ENCODE data around the gene STPG1.
"Not testable (repeated sequence)": the region's sequence is repeated elsewhere in the genome, so short reads cannot be mapped to it uniquely, and the experiment has no call there.

The STPG1 gene

DNA sequence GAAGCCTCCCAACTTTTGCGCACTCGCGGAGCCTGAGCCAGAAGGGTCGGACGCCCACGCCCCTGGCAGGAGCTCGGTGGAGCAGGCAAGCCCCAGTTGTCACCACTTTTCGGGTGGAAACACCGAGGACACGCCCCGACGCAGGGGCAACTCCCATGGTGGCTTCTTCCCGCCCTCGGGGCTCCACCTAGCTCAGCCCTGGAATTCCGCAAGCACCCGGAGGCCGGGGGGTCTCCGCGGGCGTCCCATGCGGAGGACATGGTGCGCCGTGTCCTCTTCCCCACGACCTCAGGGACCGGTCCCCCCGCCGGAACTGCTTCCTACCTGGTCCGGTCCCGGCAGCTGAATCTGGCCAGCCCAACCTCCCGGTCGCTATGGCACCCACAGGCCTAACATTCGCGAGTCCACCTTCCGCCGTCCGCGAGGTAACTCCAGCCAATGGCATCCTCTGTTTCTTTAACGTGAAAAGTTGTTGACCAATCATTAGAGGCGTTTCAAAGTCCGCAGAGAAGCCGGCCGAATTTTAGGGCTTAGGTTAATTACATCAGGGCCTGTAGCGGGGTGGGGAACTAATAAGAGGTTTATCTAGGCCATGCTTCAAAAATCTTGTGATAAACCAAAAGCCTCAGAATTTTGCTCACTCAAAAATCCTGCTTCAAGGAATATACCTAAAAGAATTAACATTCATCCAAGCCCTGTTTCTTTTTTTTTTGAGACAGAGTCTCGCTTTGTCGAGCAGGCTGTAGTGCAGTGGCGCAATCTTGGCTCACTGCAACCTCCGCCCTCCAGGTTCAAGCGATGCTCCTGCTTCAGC, at the start of gene STPG1:
TSS of gene STPG1 (minus strand) at position 433 of the 814 bp plus-strand sequence. CDS start 12,394 bp downstream, outside the sequence.
- Histone ChIP-seq H3K9me3 (ENCODE audit: control insufficient read depth in 5 of 5, low read length in 5 of 5) (no peaks in the 10 kb centered on the region), H3K9ac (ENCODE audit: low read length in 5 of 5) (peak within 1 kb of the TSS; percentile 56 to 94 (median 86)), H3K4me1 (ENCODE audit: control insufficient read depth in 5 of 5, insufficient read depth in 5 of 5, low read length in 5 of 5) (peaks cover 4 to 35% (median 32%) of the 10 kb centered on the region in 5 donors), H3K27me3 (ENCODE audit: control insufficient read depth in 5 of 5, insufficient read depth in 4 of 5, low read length in 5 of 5) (no peaks in the 10 kb centered on the region), H3K4me3 (ENCODE audit: low read depth in 1 of 5, low read length in 5 of 5) (peak within 1 kb of the TSS; percentile 73 to 87 (median 82)), H3K36me3 (ENCODE audit: control insufficient read depth in 5 of 5, insufficient read depth in 5 of 5, low read length in 5 of 5) (no peaks in the 10 kb centered on the region), H3K27ac (ENCODE audit: low read depth, low read length) (peak within 1 kb of the TSS; percentile 60)

GRCh38 chr1:24462128-24462527, 48.5 kb upstream of the STPG1 start:
- not testable (repeated sequence) for H3K9me3 ChIP-seq (ENCODE audit: control insufficient read depth in 5 of 5, low read length in 5 of 5); H3K27ac ChIP-seq (ENCODE audit: low read depth, low read length); H3K4me1 ChIP-seq (ENCODE audit: control insufficient read depth in 5 of 5, insufficient read depth in 5 of 5, low read length in 5 of 5); H3K9ac ChIP-seq (ENCODE audit: low read length in 5 of 5); H3K27me3 ChIP-seq (ENCODE audit: control insufficient read depth in 5 of 5, insufficient read depth in 4 of 5, low read length in 5 of 5); H3K4me3 ChIP-seq (ENCODE audit: low read depth in 1 of 5, low read length in 5 of 5)
- peaks cover 3 to 39% (median 31%) of the 10 kb centered on the region in 5 donors for H3K36me3 ChIP-seq (ENCODE audit: control insufficient read depth in 5 of 5, insufficient read depth in 5 of 5, low read length in 5 of 5)

GRCh38 chr1:24459551-24460266, 46.1 kb upstream of the STPG1 start:
- H3K36me3 ChIP-seq (ENCODE audit: control insufficient read depth in 5 of 5, insufficient read depth in 5 of 5, low read length in 5 of 5) = peaks cover 3 to 45% (median 25%) of the 10 kb centered on the region in 5 donors
- H3K27me3 ChIP-seq (ENCODE audit: control insufficient read depth in 5 of 5, insufficient read depth in 4 of 5, low read length in 5 of 5) = no peaks in the 10 kb centered on the region
- H3K27ac ChIP-seq (ENCODE audit: low read depth, low read length) = no peak overlapping the region
- no peaks in the 10 kb centered on the region for H3K9me3 ChIP-seq (ENCODE audit: control insufficient read depth in 5 of 5, low read length in 5 of 5)
- H3K9ac ChIP-seq (ENCODE audit: low read length in 5 of 5) = no peak overlapping the region
- no peaks in the 10 kb centered on the region for H3K4me1 ChIP-seq (ENCODE audit: control insufficient read depth in 5 of 5, insufficient read depth in 5 of 5, low read length in 5 of 5)
- H3K4me3 ChIP-seq (ENCODE audit: low read depth in 1 of 5, low read length in 5 of 5) = no peak overlapping the region

DNA sequence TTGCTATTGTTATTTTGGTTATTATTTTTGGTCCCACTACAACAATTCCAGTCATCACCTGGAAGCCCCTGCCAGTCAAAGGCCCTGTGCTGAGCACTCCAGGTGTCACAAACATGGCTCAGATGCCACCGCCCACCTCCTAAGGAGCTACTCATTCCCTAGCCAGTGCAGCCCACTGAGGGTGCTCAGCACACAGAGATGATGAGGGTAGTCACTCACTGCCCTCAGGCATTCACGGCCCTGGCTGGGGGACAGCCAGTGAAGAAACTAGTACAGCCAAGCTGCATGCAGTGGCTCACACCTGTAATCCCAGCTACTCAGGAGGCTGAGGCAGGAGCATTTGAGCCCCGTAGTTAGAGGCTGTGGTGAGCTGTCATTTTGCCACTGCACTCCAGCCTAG, 44.3 kb upstream of the STPG1 start:
- Histone ChIP-seq H3K4me3 (ENCODE audit: low read depth in 1 of 5, low read length in 5 of 5) (no peak overlapping the region), H3K9ac (ENCODE audit: low read length in 5 of 5) (no peak overlapping the region), H3K27me3 (ENCODE audit: control insufficient read depth in 5 of 5, insufficient read depth in 4 of 5, low read length in 5 of 5) (no peaks in the 10 kb centered on the region), H3K4me1 (ENCODE audit: control insufficient read depth in 5 of 5, insufficient read depth in 5 of 5, low read length in 5 of 5) (no peaks in the 10 kb centered on the region), H3K36me3 (ENCODE audit: control insufficient read depth in 5 of 5, insufficient read depth in 5 of 5, low read length in 5 of 5) (peaks cover 3 to 51% (median 33%) of the 10 kb centered on the region in 5 donors), H3K9me3 (ENCODE audit: control insufficient read depth in 5 of 5, low read length in 5 of 5) (no peaks in the 10 kb centered on the region), H3K27ac (ENCODE audit: low read depth, low read length) (no peak overlapping the region)

GRCh38 chr1:24455272-24455671, 41.7 kb upstream of the STPG1 start:
- Histone ChIP-seq H3K27ac (ENCODE audit: low read depth, low read length) (no peak overlapping the region), H3K9me3 (ENCODE audit: control insufficient read depth in 5 of 5, low read length in 5 of 5) (no peaks in the 10 kb centered on the region), H3K27me3 (ENCODE audit: control insufficient read depth in 5 of 5, insufficient read depth in 4 of 5, low read length in 5 of 5) (no peaks in the 10 kb centered on the region), H3K9ac (ENCODE audit: low read length in 5 of 5) (no peak overlapping the region), H3K4me3 (ENCODE audit: low read depth in 1 of 5, low read length in 5 of 5) (no peak overlapping the region), H3K4me1 (ENCODE audit: control insufficient read depth in 5 of 5, insufficient read depth in 5 of 5, low read length in 5 of 5) (no peaks in the 10 kb centered on the region), H3K36me3 (ENCODE audit: control insufficient read depth in 5 of 5, insufficient read depth in 5 of 5, low read length in 5 of 5) (peaks cover 0 to 64% (median 33%) of the 10 kb centered on the region in 5 donors)

GRCh38 chr1:24454673-24455072, 41.1 kb upstream of the STPG1 start:
- no peak overlapping the region for H3K4me3 ChIP-seq (ENCODE audit: low read depth in 1 of 5, low read length in 5 of 5)
- H3K27me3 ChIP-seq (ENCODE audit: control insufficient read depth in 5 of 5, insufficient read depth in 4 of 5, low read length in 5 of 5) = no peaks in the 10 kb centered on the region
- peaks cover 0 to 60% (median 36%) of the 10 kb centered on the region in 5 donors for H3K36me3 ChIP-seq (ENCODE audit: control insufficient read depth in 5 of 5, insufficient read depth in 5 of 5, low read length in 5 of 5)
- H3K9me3 ChIP-seq (ENCODE audit: control insufficient read depth in 5 of 5, low read length in 5 of 5) = no peaks in the 10 kb centered on the region
- no peak overlapping the region for H3K9ac ChIP-seq (ENCODE audit: low read length in 5 of 5)
- H3K27ac ChIP-seq (ENCODE audit: low read depth, low read length) = no peak overlapping the region
- no peaks in the 10 kb centered on the region for H3K4me1 ChIP-seq (ENCODE audit: control insufficient read depth in 5 of 5, insufficient read depth in 5 of 5, low read length in 5 of 5)

DNA sequence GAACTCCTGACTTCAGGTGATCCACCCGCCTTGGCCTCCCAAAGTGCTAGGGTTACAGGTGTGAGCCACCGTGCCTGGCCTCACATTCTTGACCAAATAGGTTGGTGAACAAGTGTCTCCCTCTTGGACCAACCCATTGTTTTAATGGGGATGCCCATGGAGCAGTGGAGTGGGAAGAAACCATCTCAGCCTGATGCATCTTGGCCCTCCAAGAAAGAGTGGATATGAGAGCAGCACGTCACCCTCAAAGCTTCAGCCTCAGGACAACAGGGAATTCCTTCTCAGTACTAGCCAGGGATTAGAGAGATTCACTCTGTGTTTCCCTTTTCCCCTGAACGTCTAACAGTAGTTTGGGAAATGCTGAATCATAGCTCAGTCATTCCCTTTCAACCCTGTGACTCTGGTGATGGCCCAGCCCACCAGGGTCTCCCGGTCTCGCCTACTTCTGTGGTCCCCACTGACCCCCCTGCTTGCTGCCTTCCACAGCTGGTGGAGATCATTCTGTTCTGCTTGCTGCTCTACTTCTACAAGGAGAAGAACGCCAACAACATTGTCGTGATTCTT, 39.4 kb upstream of the STPG1 start:
- peaks cover 0 to 54% (median 28%) of the 10 kb centered on the region in 5 donors for H3K36me3 ChIP-seq (ENCODE audit: control insufficient read depth in 5 of 5, insufficient read depth in 5 of 5, low read length in 5 of 5)
- H3K9me3 ChIP-seq (ENCODE audit: control insufficient read depth in 5 of 5, low read length in 5 of 5) = no peaks in the 10 kb centered on the region
- no peaks in the 10 kb centered on the region for H3K4me1 ChIP-seq (ENCODE audit: control insufficient read depth in 5 of 5, insufficient read depth in 5 of 5, low read length in 5 of 5)
- no peak overlapping the region for H3K27ac ChIP-seq (ENCODE audit: low read depth, low read length)
- no peaks in the 10 kb centered on the region for H3K27me3 ChIP-seq (ENCODE audit: control insufficient read depth in 5 of 5, insufficient read depth in 4 of 5, low read length in 5 of 5)
- no peak overlapping the region for H3K9ac ChIP-seq (ENCODE audit: low read length in 5 of 5)
- no peak overlapping the region for H3K4me3 ChIP-seq (ENCODE audit: low read depth in 1 of 5, low read length in 5 of 5)

GRCh38 chr1:24451746-24452145, 38.2 kb upstream of the STPG1 start:
- Histone ChIP-seq H3K27me3 (ENCODE audit: control insufficient read depth in 5 of 5, insufficient read depth in 4 of 5, low read length in 5 of 5) (no peaks in the 10 kb centered on the region), H3K27ac (ENCODE audit: low read depth, low read length) (no peak overlapping the region), H3K4me1 (ENCODE audit: control insufficient read depth in 5 of 5, insufficient read depth in 5 of 5, low read length in 5 of 5) (no peaks in the 10 kb centered on the region), H3K4me3 (ENCODE audit: low read depth in 1 of 5, low read length in 5 of 5) (no peak overlapping the region), H3K9ac (ENCODE audit: low read length in 5 of 5) (no peak overlapping the region), H3K36me3 (ENCODE audit: control insufficient read depth in 5 of 5, insufficient read depth in 5 of 5, low read length in 5 of 5) (peaks cover 0 to 46% (median 17%) of the 10 kb centered on the region in 5 donors), H3K9me3 (ENCODE audit: control insufficient read depth in 5 of 5, low read length in 5 of 5) (no peaks in the 10 kb centered on the region)

GRCh38 chr1:24450857-24451397, 37.3 kb upstream of the STPG1 start:
- Histone ChIP-seq H3K9me3 (ENCODE audit: control insufficient read depth in 5 of 5, low read length in 5 of 5) (no peaks in the 10 kb centered on the region), H3K36me3 (ENCODE audit: control insufficient read depth in 5 of 5, insufficient read depth in 5 of 5, low read length in 5 of 5) (peaks cover 0 to 42% (median 17%) of the 10 kb centered on the region in 5 donors), H3K27me3 (ENCODE audit: control insufficient read depth in 5 of 5, insufficient read depth in 4 of 5, low read length in 5 of 5) (no peaks in the 10 kb centered on the region)

More at GRCh38 chr1:24450857-24451397, 37.3 kb upstream of the STPG1 start:
- Histone ChIP-seq H3K9ac (ENCODE audit: low read length in 5 of 5) (no peak overlapping the region), H3K4me1 (ENCODE audit: control insufficient read depth in 5 of 5, insufficient read depth in 5 of 5, low read length in 5 of 5) (no peaks in the 10 kb centered on the region), H3K4me3 (ENCODE audit: low read depth in 1 of 5, low read length in 5 of 5) (no peak overlapping the region), H3K27ac (ENCODE audit: low read depth, low read length) (no peak overlapping the region)
